Liver (tissue), 2 donors: ENCODE results near the gene SPAM1.

Experiments
- EGR1 ChIP-seq, 2 donors: IDR thresholded peaks; 2 replicates each; pipeline ENCODE4 v1.6.1; 2016 to 2018; ENCODE audit warnings: antibody characterized with exemption in 2 of 2, low read depth in 2 of 2
- TAF1 ChIP-seq: conservative IDR thresholded peaks from 2 replicates; pipeline ENCODE4 v1.6.1; 2016; ENCODE audit warnings: antibody characterized with exemption, mild to moderate bottlenecking
- donor health status: healthy.

GRCh38 chr7:123945938-123946337 lies 20.9 kb downstream of the SPAM1 start:
- TF ChIP-seq EGR1 (IDR thresholded peaks at IDR 0.05; ENCODE audit: low read depth in 2 of 2), result no peak
- TF ChIP-seq TAF1, result no peak
